ENCODE results near the gene SMIM13. TPM values are rescaled to one million over a fixed set of nuclear protein-coding genes. Genes with fewer than 3 reads are reported as not detected.

Gene SMIM13
- total RNA-seq, 1 experiment from 2014 or later, result 28.1 TPM

- Mint-ChIP-seq H3K4me3 (ENCODE audit: unreplicated experiment) (no peak overlapping the region), H3K9me3 (ENCODE audit: unreplicated experiment) (no peaks in the 10 kb centered on the region), H3K27me3 (ENCODE audit: insufficient read depth, unreplicated experiment) (no peaks in the 10 kb centered on the region), H3K36me3 (ENCODE audit: insufficient read depth, unreplicated experiment) (peaks cover 10% of the 10 kb centered on the region), H3K4me1 (ENCODE audit: insufficient read depth, unreplicated experiment) (peaks cover 23% of the 10 kb centered on the region), H3K27ac (ENCODE audit: low read depth, unreplicated experiment) (no peak overlapping the region)
- intact Hi-C loops (cut with micrococcal nuclease), result no loop called here
- no TSS peak for BruUV-seq (replicated peaks)
- POLR2A ChIA-PET, result no interaction called here
- no peak for TF ChIP-seq CTCF (IDR thresholded peaks at IDR 0.05; ENCODE audit: unreplicated experiment)
- CTCF ChIA-PET, result interaction anchor here (0.6 to 1.1 kb wide), 2 partner anchors 64 to 363 kb away, joined by 3 to 4 read pairs; no protein-coding TSS in a partner anchor
- no peak for DNase-seq (ENCODE audit: unreplicated experiment)
These were observed 39.6 kb downstream of the SMIM13 start for GRCh38 chr6:11133281-11133680.

DNA sequence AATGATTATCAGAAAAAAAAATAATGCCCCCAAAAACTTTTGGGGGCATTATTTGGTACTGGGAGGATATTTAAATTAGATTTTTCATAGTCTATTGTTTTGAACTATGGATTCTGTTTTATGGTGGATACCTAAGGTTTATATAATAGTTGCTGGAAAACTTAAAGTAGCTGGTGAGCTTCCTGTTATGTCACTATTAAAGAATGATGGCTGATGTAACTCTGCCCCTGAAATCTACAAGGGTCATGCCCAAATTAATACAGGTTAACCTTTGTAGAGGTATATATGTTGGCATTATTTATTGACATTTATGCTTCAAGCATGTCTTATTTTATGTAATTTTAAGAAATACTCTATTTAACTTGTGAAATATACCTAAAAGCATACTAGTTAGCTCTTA lies 43.2 kb downstream of the SMIM13 start:
- Mint-ChIP-seq H3K9me3 (ENCODE audit: unreplicated experiment) (peaks cover 4% of the 10 kb centered on the region), H3K27ac (ENCODE audit: low read depth, unreplicated experiment) (peak overlapping the region; percentile 66), H3K36me3 (ENCODE audit: insufficient read depth, unreplicated experiment) (peaks cover 10% of the 10 kb centered on the region), H3K27me3 (ENCODE audit: insufficient read depth, unreplicated experiment) (no peaks in the 10 kb centered on the region), H3K4me3 (ENCODE audit: unreplicated experiment) (no peak overlapping the region), H3K4me1 (ENCODE audit: insufficient read depth, unreplicated experiment) (peaks cover 23% of the 10 kb centered on the region)
- BruUV-seq (replicated peaks), result no TSS peak
- DNase-seq (ENCODE audit: unreplicated experiment), result no peak
- ChIA-PET CTCF (interaction anchor here (0.6 to 1.7 kb wide), 4 partner anchors 13 to 359 kb away, joined by 3 to 6 read pairs (median 4); no protein-coding TSS in a partner anchor), POLR2A (interaction anchor here (0.8 to 2.8 kb wide), 5 partner anchors 10 to 44 kb away, joined by 3 to 28 read pairs (median 10); partner anchors contain the start of gene SMIM13)
- no peak for TF ChIP-seq CTCF (IDR thresholded peaks at IDR 0.05; ENCODE audit: unreplicated experiment)
- intact Hi-C loops (cut with micrococcal nuclease), result no loop called here

DNA sequence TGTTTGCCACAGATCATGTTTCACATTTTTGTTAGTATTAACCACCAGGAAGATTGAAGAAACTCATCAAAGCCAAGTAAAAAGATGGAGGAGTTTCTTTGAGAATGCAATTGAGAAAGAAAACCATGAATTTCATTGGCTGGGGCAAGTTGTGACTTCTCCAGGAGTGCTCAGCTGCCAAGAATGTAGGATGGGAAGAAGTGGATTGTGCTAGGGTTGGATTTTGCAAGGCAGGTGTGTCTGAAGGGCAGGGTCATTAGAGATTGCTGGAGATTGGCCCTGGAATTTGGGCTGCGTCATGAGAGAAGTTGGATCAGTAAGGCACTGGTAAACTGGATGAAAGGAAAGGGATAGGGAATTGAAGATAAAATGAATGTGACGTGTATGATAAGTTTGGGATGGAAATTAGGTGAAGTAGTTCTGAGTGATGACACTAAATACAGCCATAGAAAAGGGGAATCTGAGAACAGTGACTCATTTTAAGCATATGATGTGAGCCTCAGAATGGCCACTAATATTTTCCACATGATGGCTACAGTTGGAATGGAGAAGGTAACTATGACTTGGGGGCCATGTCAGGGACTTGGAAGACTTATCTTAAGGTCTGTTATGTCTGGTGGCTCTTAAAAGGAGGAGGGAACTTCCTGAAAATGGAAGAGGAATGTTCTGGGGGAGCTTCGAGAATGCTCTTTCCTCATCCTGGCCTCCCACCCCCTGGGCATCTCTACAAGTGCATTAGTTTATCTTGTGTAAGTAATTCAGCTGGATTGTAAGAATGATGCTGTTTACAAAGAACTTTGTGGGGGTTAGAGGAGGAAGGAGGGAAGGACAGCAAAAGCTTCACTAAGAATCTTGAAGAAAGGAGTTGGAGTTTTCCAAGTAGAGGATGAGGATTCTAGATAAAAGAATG lies 45.7 kb downstream of the SMIM13 start:
- BruUV-seq (replicated peaks), result TSS peak; percentile 23
- intact Hi-C loops (cut with micrococcal nuclease), result loop anchor here (1.0 kb wide), 1 partner anchor 45 kb away; no protein-coding TSS in a partner anchor
- H3K4me1 Mint-ChIP-seq (ENCODE audit: insufficient read depth, unreplicated experiment), result peaks cover 41% of the 10 kb centered on the region
- no peak for TF ChIP-seq CTCF (IDR thresholded peaks at IDR 0.05; ENCODE audit: unreplicated experiment)
- H3K4me3 Mint-ChIP-seq (ENCODE audit: unreplicated experiment), result peak overlapping the region; percentile 2
- ChIA-PET CTCF (interaction anchor here (0.8 to 0.9 kb wide), 2 partner anchors 21 to 437 kb away, joined by 3 to 4 read pairs; no protein-coding TSS in a partner anchor), POLR2A (interaction anchor here (0.6 to 2.7 kb wide), 9 partner anchors 11 to 359 kb away, joined by 3 to 31 read pairs (median 4); partner anchors contain the start of gene SMIM13)
- H3K36me3 Mint-ChIP-seq (ENCODE audit: insufficient read depth, unreplicated experiment), result peaks cover 8% of the 10 kb centered on the region
- peaks cover 4% of the 10 kb centered on the region for H3K9me3 Mint-ChIP-seq (ENCODE audit: unreplicated experiment)
- H3K27ac Mint-ChIP-seq (ENCODE audit: low read depth, unreplicated experiment), result peak overlapping the region; percentile 77
- H3K27me3 Mint-ChIP-seq (ENCODE audit: insufficient read depth, unreplicated experiment), result no peaks in the 10 kb centered on the region
- DNase-seq (ENCODE audit: unreplicated experiment), result peak; percentile 94

- no peak for DNase-seq (ENCODE audit: unreplicated experiment)
- peak overlapping the region; percentile 77 for H3K27ac Mint-ChIP-seq (ENCODE audit: low read depth, unreplicated experiment)
- no peak overlapping the region for H3K4me3 Mint-ChIP-seq (ENCODE audit: unreplicated experiment)
- no peak for TF ChIP-seq CTCF (IDR thresholded peaks at IDR 0.05; ENCODE audit: unreplicated experiment)
- ChIA-PET CTCF (no interaction called here), POLR2A (interaction anchor here (0.6 to 2.7 kb wide), 3 partner anchors 24 to 47 kb away, joined by 3 to 31 read pairs (median 18); partner anchors contain the start of gene SMIM13)
- BruUV-seq (replicated peaks), result no TSS peak
- H3K4me1 Mint-ChIP-seq (ENCODE audit: insufficient read depth, unreplicated experiment), result peaks cover 44% of the 10 kb centered on the region
- H3K27me3 Mint-ChIP-seq (ENCODE audit: insufficient read depth, unreplicated experiment), result no peaks in the 10 kb centered on the region
- H3K36me3 Mint-ChIP-seq (ENCODE audit: insufficient read depth, unreplicated experiment), result peaks cover under 1% of the 10 kb centered on the region
- H3K9me3 Mint-ChIP-seq (ENCODE audit: unreplicated experiment), result peaks cover 4% of the 10 kb centered on the region
- intact Hi-C loops (cut with micrococcal nuclease), result loop anchor here (1.0 to 5.0 kb wide), 2 partner anchors 176 to 272 kb away; no protein-coding TSS in a partner anchor
These were observed 46.4 kb downstream of the SMIM13 start for GRCh38 chr6:11140056-11140455.
